ENCODE measurements around the gene ZDHHC1.

ZDHHC1 gene

DNA sequence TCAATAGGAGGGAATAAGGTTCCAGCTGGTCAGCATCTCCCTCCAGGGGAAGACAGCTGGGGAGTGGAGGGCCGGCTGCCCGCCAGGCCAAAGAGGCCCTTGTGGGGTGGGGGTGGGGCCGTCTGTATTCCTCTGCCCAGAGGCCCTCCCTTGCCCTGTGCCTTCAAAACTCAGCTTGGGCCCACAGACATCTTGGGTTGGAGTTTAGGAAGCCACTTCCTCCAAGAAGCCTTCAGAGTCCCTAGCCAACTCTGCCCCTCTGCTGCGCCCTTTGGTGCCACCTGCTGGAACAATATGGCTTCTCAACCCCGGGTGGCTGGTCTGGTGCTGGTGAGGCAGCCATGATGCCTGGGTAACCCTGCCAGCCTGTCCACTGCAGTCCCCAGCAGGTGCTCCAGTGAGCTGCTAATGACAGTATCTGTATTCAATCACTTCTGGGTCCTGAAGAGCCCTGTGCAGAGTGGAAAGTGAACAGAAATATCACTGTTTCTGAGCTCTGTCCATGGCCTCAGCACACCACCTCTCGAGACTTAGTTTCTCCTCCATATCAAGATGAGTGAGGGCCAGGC is 31.3 kb upstream of the ZDHHC1 start:
- DNase-seq (ENCODE audit: low read depth): no peak

DNA sequence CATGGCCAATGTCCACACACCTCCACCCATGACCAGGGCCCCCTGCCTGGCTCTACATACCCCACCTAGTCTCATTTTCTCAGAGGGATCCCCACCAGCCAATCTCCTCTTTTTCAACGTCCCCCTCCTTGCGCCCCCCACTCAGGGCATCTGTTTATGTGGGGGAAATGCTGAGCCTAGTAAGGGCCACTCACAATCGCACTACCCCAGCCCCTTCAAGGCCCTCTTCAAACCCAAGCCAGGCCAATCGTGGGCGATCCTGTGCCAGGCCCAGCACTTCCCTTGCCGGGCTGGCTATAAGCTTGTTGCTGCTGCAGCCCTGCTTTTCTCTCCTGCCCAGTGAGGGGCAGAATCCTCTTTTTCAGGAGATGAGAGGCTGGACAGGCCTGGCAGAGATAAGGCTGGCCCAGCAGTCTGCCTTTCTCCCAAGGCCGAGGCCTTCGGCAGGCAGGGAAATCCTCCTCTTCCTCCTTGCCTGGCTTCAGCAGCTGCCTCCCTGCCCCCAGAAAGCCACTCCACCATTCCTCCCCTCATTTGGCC is 30.8 kb upstream of the ZDHHC1 start:
- DNase-seq (ENCODE audit: low read depth): no peak

- DNase-seq (ENCODE audit: low read depth): no peak
Observed at GRCh38 chr16:67445913-67446907, 29.9 kb upstream of the ZDHHC1 start.

DNA sequence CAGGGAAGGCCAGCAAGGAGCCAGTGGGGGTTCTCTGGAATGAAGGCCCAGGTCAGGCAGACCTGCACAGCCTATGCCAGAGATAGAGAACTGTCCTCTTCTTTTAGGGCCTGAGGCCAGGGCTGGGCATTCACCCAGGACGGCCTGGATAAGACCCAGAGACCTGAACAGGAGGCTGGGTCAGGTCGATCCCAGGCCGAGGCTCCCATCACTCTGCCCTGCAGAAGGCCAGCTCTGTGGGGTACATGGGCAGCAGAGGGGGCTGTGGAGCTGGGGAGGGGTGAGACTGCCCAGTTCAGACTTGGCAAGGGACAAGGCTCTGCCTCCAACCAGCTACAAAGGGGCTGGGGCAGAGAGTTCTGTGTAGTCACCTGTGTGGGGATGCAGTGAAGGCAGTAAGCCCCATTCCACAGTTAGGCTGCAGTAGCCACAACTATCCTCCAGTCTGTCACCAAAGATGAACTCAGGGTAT is 29.2 kb upstream of the ZDHHC1 start:
- DNase-seq (ENCODE audit: low read depth): no peak

DNA sequence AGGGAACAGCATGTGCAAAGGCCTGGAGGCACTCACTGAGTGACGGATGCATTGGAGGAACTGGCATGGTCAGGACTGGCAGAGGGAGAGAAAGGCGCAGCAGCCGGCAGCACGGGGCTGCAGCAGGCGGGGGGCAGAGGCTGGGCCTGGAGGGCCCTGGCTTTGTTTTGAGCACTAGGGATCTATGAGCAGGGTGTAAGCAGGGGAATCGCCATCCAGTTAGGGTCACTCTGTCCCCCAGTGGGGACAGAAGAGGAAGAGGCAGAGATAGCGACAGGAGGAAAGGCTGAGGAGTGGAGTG is 28.8 kb upstream of the ZDHHC1 start:
- DNase-seq (ENCODE audit: low read depth): no peak

DNA sequence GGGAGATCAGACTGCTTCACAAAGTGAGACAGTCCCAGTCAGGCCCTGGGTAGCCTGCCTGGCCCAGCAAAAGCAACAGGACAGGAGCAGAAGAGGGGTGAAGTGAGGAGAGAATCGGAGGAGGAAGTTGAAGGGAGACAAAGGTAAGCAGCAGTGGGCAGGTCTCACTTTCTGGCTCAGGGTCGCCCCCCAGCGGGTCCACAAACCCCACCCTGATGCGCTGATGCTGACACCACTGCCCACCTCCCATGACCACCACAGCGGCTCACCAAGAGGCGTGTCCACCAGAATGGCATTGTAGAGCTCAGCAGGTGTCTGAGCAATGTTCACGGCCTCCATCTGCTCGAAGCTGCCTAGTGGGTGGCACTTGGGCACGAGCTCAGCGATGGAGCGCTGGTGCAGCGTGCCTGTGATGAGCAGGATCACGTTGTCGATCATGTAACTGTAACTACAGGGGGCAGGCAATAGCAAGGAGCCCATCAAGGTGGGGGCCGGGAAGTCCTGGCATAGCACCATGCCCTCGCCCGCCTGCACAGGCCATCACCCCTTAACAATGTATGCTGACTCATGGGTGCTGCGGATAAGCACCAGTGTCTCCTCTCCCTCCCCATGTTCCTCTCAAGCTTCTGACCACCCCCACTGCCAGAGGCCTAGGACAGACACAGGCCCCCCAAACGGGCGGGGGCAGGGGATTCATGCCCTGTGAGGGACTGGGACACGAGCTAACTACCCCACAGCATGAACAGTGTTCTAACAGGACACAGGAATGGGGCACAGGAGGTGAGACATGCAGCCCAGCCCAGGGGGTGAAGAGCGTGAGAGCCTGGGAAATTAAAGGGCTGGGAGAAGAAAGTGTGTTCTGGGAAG is 28.2 kb upstream of the ZDHHC1 start:
- no peak for DNase-seq (ENCODE audit: low read depth)

DNA sequence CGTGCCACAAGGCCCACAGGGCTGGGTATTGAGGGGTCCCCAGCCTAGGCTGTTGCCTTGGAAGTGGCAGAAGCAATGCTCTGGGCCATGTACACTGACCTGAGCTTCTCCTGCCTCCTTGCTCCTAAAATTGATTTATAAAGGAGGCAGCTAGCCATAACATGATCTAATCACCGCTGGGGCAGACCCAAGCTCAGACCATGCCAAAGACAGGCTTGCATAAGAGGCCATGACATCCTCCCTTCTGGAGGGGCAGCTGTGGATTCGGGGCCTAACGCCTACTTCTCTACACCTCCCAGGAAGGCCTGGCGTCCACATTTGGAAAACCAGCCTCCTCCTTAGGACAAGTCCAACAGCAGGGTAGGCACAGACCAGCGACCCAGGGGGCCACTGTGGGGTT is 27.0 kb upstream of the ZDHHC1 start:
- DNase-seq (ENCODE audit: low read depth): no peak

DNA sequence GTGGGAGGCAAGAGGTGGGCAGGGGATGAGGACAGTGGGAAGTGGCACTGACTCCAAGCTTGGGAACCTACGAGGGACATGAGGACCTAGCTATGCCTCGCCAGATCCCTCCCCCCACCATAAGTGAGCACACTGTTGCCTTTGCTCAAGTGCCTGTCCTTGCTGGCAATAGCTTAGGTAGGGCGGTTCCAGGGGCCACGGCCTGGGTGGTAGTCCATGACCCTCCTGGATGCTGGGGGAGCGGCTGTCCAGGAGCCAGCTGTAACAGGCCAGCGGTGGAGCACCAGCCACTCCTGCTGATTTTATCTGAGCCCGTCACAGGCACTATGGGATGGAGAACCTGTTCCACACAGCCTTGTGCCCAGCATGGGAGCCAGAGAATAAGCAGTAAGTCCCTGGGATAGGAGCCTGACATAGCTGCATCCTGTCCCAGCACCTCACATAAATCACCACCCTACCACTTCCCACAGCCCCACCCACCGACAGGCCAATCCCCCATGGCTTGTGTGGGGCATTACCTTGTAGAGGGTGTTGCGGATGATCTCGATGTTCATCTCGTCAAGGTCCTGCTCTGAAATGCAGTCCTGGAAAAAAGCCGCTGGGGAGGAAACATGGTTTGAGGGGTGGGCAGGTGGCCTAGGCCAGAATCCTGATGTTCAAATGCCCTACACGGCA is 26.4 kb upstream of the ZDHHC1 start:
- DNase-seq (ENCODE audit: low read depth): no peak

DNA sequence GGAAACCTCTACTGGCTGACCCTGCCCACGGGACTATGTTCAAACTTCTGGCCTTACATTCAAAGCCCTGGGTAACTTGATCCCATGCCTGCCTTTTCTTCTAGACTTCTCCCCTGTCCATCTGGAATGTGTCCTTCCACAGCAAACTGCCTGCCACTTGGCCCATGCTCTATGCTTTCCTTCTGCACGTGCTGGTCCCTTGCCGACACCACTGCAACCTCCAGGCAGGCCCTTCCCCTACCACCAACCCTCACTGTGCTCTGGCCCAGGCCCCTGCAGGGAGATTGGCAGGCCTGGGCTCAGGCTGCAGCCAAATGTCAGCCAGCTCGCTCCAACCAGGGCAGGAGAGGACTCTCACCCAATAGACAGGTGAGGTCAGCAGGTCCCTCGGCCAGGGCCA is 25.6 kb upstream of the ZDHHC1 start:
- no peak for DNase-seq (ENCODE audit: low read depth)

DNA sequence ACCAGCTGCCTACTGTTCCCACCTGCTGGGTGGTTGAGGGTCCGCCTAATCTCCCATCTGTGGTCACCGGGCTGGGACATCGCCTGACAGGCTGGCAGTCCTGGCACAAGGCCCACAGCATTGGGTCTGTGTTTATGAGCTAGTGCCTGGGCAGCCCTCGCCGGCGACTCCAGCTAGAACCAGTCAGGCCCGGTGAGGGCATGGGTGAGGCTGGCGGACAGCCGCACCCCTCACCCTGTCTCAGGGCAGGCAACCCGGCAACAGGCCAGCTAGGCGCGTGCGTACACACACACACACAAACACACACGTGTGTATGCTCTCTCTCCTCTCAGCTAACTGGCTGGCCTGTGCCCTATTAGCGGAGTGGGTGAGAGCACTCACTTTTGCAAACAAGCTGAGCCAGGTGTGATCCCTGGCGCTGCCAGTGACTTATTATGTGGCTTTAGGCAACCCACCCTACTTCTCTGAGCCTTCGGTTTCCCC is 25.0 kb upstream of the ZDHHC1 start:
- no peak for DNase-seq (ENCODE audit: low read depth)

DNA sequence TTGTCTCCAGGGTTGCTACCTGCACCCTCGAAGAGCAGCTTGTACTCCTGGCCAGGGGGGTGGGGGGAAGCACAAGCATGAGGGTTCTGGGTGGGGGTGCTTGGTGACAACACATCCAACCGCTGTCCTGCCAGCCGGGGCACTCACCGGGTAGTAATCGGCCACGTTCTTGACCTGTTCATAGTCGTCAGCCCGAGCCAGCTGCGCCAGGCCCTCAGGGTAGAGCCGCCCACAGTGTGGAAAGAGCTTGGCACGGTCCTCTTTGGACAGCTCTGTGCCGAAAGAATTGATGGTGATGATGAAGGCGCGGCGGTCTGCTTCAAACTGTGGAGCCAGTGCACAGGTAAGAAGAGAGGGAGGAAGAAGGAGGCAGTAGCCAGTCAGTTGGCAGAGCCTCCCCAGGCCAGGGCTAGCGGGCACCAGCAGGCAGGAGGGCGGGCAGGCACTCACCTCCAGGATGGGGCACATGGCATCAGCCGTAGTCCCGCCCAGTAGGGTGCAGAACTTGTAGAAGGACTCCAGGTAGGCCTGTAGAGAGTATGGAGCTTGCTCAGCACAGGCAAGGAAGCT is 22.6 kb upstream of the ZDHHC1 start:
- no peak for DNase-seq (ENCODE audit: low read depth)

DNA sequence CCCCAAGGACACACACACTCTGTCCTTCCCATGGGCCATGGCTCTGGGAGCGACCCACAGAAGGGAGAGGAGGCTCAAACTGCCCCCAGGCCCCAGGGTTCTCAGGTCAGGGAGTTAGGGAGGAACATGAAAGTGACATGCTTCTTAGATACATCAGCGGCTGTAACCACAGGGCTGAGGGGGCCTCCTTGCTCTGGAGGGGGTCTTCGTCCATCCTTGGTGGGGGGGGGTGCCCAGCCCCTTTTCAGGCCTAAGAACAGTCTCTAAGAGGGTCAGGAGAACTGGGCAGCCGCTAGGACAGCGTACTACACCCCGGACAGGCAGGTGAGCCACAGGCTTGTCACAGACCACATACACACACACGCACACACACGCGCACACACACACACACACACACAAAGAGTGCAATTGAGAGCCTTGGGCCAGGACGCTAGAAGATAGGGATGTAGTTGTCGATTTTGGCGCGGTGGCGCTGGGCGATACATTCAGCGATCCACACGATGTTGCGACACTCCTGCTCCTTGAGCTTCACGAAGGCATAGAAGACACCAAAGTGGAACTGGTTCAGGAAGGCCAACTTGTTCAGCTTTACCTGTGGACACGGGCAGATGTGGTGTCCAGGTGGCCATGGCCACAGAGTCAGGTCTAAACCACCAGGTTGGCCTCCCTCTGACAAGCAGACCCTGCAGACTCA is 22.0 kb upstream of the ZDHHC1 start:
- DNase-seq (ENCODE audit: low read depth): no peak

- DNase-seq (ENCODE audit: low read depth): no peak
Observed at GRCh38 chr16:67437513-67437912, 21.2 kb upstream of the ZDHHC1 start.

DNA sequence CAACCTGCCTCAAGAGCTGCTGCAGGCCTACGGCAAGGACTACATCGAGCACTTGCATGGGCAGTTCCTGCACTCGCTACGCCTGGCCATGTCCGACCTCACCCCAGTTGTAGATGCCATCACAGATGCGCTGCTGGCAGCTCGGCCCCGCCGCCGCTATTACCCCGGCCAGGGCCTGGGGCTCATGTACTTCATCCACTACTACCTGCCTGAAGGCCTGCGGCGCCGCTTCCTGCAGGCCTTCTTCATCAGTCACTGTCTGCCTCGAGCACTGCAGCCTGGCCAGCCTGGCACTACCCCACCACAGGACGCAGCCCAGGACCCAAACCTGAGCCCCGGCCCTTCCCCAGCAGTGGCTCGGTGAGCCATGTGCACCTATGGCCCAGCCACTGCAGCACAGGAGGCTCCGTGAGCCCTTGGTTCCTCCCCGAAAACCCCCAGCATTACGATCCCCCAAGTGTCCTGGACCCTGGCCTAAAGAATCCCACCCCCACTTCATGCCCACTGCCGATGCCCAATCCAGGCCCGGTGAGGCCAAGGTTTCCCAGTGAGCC is 20.4 kb upstream of the ZDHHC1 start:
- DNase-seq (ENCODE audit: low read depth): no peak

DNA sequence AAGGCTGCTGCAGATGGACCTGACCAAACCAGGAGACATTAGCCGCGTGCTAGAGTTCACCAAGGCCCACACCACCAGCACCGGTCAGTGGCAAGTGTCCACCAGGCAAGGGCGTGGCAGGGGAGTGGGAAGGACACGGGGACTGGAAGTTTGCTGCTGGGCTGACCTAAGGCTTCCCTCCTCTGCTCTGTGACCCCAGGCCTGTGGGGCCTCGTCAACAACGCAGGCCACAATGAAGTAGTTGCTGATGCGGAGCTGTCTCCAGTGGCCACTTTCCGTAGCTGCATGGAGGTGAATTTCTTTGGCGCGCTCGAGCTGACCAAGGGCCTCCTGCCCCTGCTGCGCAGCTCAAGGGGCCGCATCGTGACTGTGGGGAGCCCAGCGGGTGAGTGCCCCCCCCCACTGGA is 19.5 kb upstream of the ZDHHC1 start:
- no peak for DNase-seq (ENCODE audit: low read depth)

DNA sequence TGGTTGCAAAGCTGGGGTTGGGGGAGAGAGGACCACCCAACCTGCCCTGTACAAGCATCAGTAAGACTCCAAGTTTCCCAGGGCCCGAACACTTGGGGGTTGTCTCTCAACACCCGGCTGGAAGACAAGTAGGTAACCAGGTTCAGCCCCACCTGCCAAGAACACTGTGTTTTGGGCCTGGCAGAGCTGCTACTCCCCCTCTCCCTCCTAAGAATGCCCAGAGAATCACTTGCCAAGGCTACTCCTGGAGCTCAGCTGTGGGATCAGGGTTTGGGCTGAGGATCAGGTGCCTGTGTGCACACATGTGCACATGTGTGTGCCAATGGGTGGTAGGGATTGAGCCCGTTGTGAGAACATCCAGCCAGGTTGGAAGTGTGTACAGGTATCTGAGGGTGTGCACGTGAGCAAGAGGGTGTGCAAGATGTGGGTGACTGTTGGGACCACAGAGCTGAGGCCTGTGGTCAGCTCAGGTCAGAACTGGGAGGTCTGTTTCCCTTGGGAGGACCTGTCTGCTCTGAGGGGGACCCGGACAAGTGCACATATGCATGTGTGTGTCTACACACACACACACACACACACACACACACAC is 16.9 kb upstream of the ZDHHC1 start:
- no peak for DNase-seq (ENCODE audit: low read depth)

GRCh38 chr16:67432506-67432890 is 16.2 kb upstream of the ZDHHC1 start:
- DNase-seq (ENCODE audit: low read depth): no peak

- DNase-seq (ENCODE audit: low read depth): no peak
Observed at GRCh38 chr16:67431775-67432505, 15.7 kb upstream of the ZDHHC1 start.

All from HS-5 (cell line).